Fibroblast of skin of left quadriceps (primary cell): ENCODE results near the gene KMT5B.
A peak's percentile ranks its signal among the peaks of the same experiment; 100 is the strongest.
"Not testable (repeated sequence)": the region's sequence is repeated elsewhere in the genome, so short reads cannot be mapped to it uniquely, and the experiment has no call there.

ENCODE experiments used
- DNase-seq, 2 experiments: peaks; one replicate each; pipeline ENCODE4 v3.0.0-alpha.2; 2013; ENCODE audit warnings: low read depth in 2 of 2

The KMT5B gene

GRCh38 chr11:68213135-68213515 is at the start of gene KMT5B:
TSS of gene KMT5B (minus strand) at chr11:68213296. CDS start at chr11:68190076, 23,220 bp downstream.
- DNase-seq = peak; percentile 32 to 37

GRCh38 chr11:68262544-68262827 is 49.4 kb upstream of the KMT5B start:
- no peak for DNase-seq

- DNase-seq = no peak
Measured at GRCh38 chr11:68261749-68262543, 48.9 kb upstream of the KMT5B start.

- no peak for DNase-seq
Measured at GRCh38 chr11:68261006-68261405, 47.9 kb upstream of the KMT5B start.

- no peak for DNase-seq
Measured at GRCh38 chr11:68260484-68260883, 47.4 kb upstream of the KMT5B start.

- DNase-seq = no peak
Measured at GRCh38 chr11:68259122-68259959, 46.2 kb upstream of the KMT5B start.

- DNase-seq = no peak
Measured at GRCh38 chr11:68258363-68258765, 45.3 kb upstream of the KMT5B start.

GRCh38 chr11:68257477-68258362 is 44.6 kb upstream of the KMT5B start:
- peak; percentile 70 to 77 for DNase-seq

GRCh38 chr11:68256331-68256741 is 43.2 kb upstream of the KMT5B start:
- peak; percentile 41 for DNase-seq

- no peak for DNase-seq
Measured at GRCh38 chr11:68255526-68255925, 42.4 kb upstream of the KMT5B start.

- no peak for DNase-seq
Measured at GRCh38 chr11:68254421-68254820, 41.3 kb upstream of the KMT5B start.

- DNase-seq = no peak
Measured at GRCh38 chr11:68251765-68252164, 38.7 kb upstream of the KMT5B start.

- DNase-seq = not testable (repeated sequence)
Measured at GRCh38 chr11:68244912-68245311, 31.8 kb upstream of the KMT5B start.

- not testable (repeated sequence) for DNase-seq
Measured at GRCh38 chr11:68243847-68244246, 30.8 kb upstream of the KMT5B start.

- DNase-seq = no peak
Measured at GRCh38 chr11:68242616-68243015, 29.5 kb upstream of the KMT5B start.

GRCh38 chr11:68231621-68232020 is 18.5 kb upstream of the KMT5B start:
- DNase-seq = no peak

GRCh38 chr11:68229601-68230000 is 16.5 kb upstream of the KMT5B start:
- DNase-seq = no peak

- no peak for DNase-seq
Measured at GRCh38 chr11:68226421-68226820, 13.3 kb upstream of the KMT5B start.

GRCh38 chr11:68224606-68225005 is 11.5 kb upstream of the KMT5B start:
- no peak for DNase-seq

- DNase-seq = no peak
Measured at GRCh38 chr11:68223275-68223674, 10.2 kb upstream of the KMT5B start.

- DNase-seq = no peak
Measured at GRCh38 chr11:68221406-68221805, 8.3 kb upstream of the KMT5B start.
